CD4-positive, alpha-beta T cell (primary cell): ENCODE data around the gene C3orf52. TPM values are rescaled to one million over a fixed set of nuclear protein-coding genes. Genes with fewer than 3 reads are reported as not detected.

ENCODE experiments used
- ATAC-seq: fragments of 200-7000 bp; cut with Tn5 transposase; one replicate; pipeline ENCODE4 v1.10.0; 2022; ENCODE audit warnings: mild to moderate bottlenecking; ENCODE audit not compliant: poor library complexity
- CTCF ChIA-PET: fragments of 350-600 bp; sonication (Branson Sonifier 250); formaldehyde crosslinking; loops from one replicate; lab custom pipeline; 2021; ENCODE audit warnings: antibody characterized with exemption, inconsistent platforms; lab: Charles Lee
- POLR2A ChIA-PET: fragments of 350-600 bp; sonication (Branson Sonifier 250); formaldehyde crosslinking; loops from one replicate; lab custom pipeline; 2021; ENCODE audit warnings: antibody characterized with exemption, inconsistent platforms; lab: Charles Lee
- DNase-seq, 14 experiments: peaks; one replicate each; pipeline ENCODE4 v3.0.0-alpha.2; 2013 to 2020; ENCODE audit warnings: mixed read lengths in 2 of 14
- H3K27ac ChIP-seq, 2 donors: one replicate each; pipeline versions ENCODE4 v1.5.1 to v1.7.0; 2013; ENCODE audit warnings: low read length in 2 of 2, low read depth in 1 of 2, mild to moderate bottlenecking in 1 of 2
- H3K27me3 ChIP-seq, 2 experiments: 1 replicate in 1 of 2; 2 replicates in 1 of 2; pipeline versions ENCODE4 v1.6.1 to v1.7.0; 2013; ENCODE audit warnings: low read length in 2 of 2, control low read depth in 1 of 2, mild to moderate bottlenecking in 1 of 2, moderate library complexity in 1 of 2; ENCODE audit not compliant: insufficient read depth in 2 of 2, control insufficient read depth in 1 of 2
- H3K36me3 ChIP-seq: one replicate; pipeline ENCODE4 v1.6.1; 2013; ENCODE audit warnings: low read length, control low read depth; ENCODE audit not compliant: insufficient read depth
- H3K4me1 ChIP-seq: one replicate; pipeline ENCODE4 v1.6.1; 2013; ENCODE audit warnings: low read length, control low read depth; ENCODE audit not compliant: insufficient read depth
- H3K4me3 ChIP-seq: one replicate; pipeline ENCODE4 v1.5.1; 2013; ENCODE audit warnings: mild to moderate bottlenecking, low read length, moderate library complexity
- H3K9me3 ChIP-seq, 2 experiments: 1 replicate in 1 of 2; 2 replicates in 1 of 2; pipeline versions ENCODE4 v1.6.1 to v1.7.0; 2013; ENCODE audit warnings: low read length in 2 of 2, mild to moderate bottlenecking in 2 of 2, control low read depth in 1 of 2, moderate library complexity in 1 of 2; ENCODE audit not compliant: control insufficient read depth in 1 of 2, insufficient read depth in 1 of 2
- H3K27ac Mint-ChIP-seq: one replicate; pipeline ENCODE4 v1.8.0; 2020; ENCODE audit warnings: mixed read lengths
- H3K27me3 Mint-ChIP-seq: one replicate; pipeline ENCODE4 v1.8.0; 2021; ENCODE audit warnings: mixed read lengths
- H3K36me3 Mint-ChIP-seq: one replicate; pipeline ENCODE4 v1.8.0; 2021; ENCODE audit warnings: low read depth, mixed read lengths
- H3K4me1 Mint-ChIP-seq: one replicate; pipeline ENCODE4 v1.8.0; 2021; ENCODE audit warnings: low read depth, mixed read lengths
- H3K4me3 Mint-ChIP-seq: one replicate; pipeline ENCODE4 v1.8.0; 2020; ENCODE audit warnings: mild to moderate bottlenecking, mixed read lengths
- H3K9me3 Mint-ChIP-seq: one replicate; pipeline ENCODE4 v1.8.0; 2020; ENCODE audit warnings: mixed read lengths
- CTCF ChIP-seq: fragments of 200-600 bp; IDR thresholded peaks from one replicate; pipeline ENCODE4 v1.8.0; 2022; ENCODE audit warnings: antibody characterized with exemption, mild to moderate bottlenecking
- intact Hi-C, 2 experiments: fragments of 100-400 bp; cut with DNase I in 1 of 2; cut with micrococcal nuclease in 1 of 2; formaldehyde crosslinking; loops; one replicate each; pipeline versions ENCODE4 v1.15.1 to v1.9.0; 2023 to 2025; cut with DNase I, micrococcal nuclease
- total RNA-seq, 174 experiments: library from RNA in 2 of 174; stranded (reverse) in 2 of 174; gene quantifications; one replicate each; pipeline ENCODE4 v1.2.3 and lab custom pipeline; 2021 to 2026

The C3orf52 gene
- total RNA-seq, 2 experiments from 2014 or later, result 1.6 to 2.7 TPM

GRCh38 chr3:112084980-112085705, 1.0 kb upstream of the C3orf52 start:
- Histone ChIP-seq H3K4me1 (peaks cover 25% of the 10 kb centered on the region), H3K27me3 (no peaks in the 10 kb centered on the region), H3K9me3 (no peaks in the 10 kb centered on the region), H3K4me3 (no peak overlapping the region), H3K36me3 (no peaks in the 10 kb centered on the region), H3K27ac (no peak overlapping the region)
- no peaks in the 10 kb centered on the region for H3K36me3 Mint-ChIP-seq
- no peak for TF ChIP-seq CTCF
- DNase-seq (peak in 1 of 14 experiments; percentile 15), ATAC-seq (no peak)
- H3K27ac Mint-ChIP-seq, result peak overlapping the region; percentile 81
- ChIA-PET POLR2A (interaction anchor here (1.1 to 1.6 kb wide), 3 partner anchors 10 to 42 kb away, joined by 3 to 7 read pairs (median 3); no protein-coding TSS in a partner anchor), CTCF (no interaction called here)
- H3K27me3 Mint-ChIP-seq, result no peaks in the 10 kb centered on the region
- intact Hi-C loops, result loop anchor here in 1 of 2 experiments (5.0 kb wide), 1 partner anchor 38 kb away; no protein-coding TSS in a partner anchor
- no peaks in the 10 kb centered on the region for H3K9me3 Mint-ChIP-seq
- peak overlapping the region; percentile 85 for H3K4me3 Mint-ChIP-seq
- H3K4me1 Mint-ChIP-seq, result peaks cover 54% of the 10 kb centered on the region

- H3K36me3 Mint-ChIP-seq, result no peaks in the 10 kb centered on the region
- POLR2A ChIA-PET, result interaction anchor here (0.5 to 1.6 kb wide), 4 partner anchors 11 to 880 kb away, joined by 3 to 7 read pairs (median 4); no protein-coding TSS in a partner anchor
- intact Hi-C loops, result loop anchor here (2.0 to 5.0 kb wide), 2 partner anchors 13 to 38 kb away; no protein-coding TSS in a partner anchor
- H3K36me3 ChIP-seq, result no peaks in the 10 kb centered on the region
- peak; percentile 10 for ATAC-seq
- H3K9me3 ChIP-seq, result no peaks in the 10 kb centered on the region
- peak overlapping the region; percentile 85 for H3K4me3 Mint-ChIP-seq
- no peak overlapping the region for H3K27ac ChIP-seq
- peak overlapping the region; percentile 81 for H3K27ac Mint-ChIP-seq
- CTCF ChIA-PET, result no interaction called here
- peaks cover 60% of the 10 kb centered on the region for H3K4me1 Mint-ChIP-seq
- peak in 1 of 14 experiments; percentile 9 for DNase-seq
- H3K27me3 Mint-ChIP-seq, result no peaks in the 10 kb centered on the region
- H3K4me3 ChIP-seq, result peak overlapping the region; percentile 71
- peaks cover 31% of the 10 kb centered on the region for H3K4me1 ChIP-seq
- H3K27me3 ChIP-seq, result no peaks in the 10 kb centered on the region
- no peak for TF ChIP-seq CTCF
- H3K9me3 Mint-ChIP-seq, result no peaks in the 10 kb centered on the region
Measured at GRCh38 chr3:112085735-112086075, 484 bp upstream of the C3orf52 start.

- no peak overlapping the region for H3K27ac ChIP-seq
- H3K27ac Mint-ChIP-seq, result peak overlapping the region; percentile 81
- H3K4me3 ChIP-seq, result peak overlapping the region; percentile 71
- intact Hi-C loops, result loop anchor here (2.0 to 5.0 kb wide), 2 partner anchors 14 to 40 kb away; no protein-coding TSS in a partner anchor
- no peaks in the 10 kb centered on the region for H3K36me3 ChIP-seq
- no peaks in the 10 kb centered on the region for H3K36me3 Mint-ChIP-seq
- H3K27me3 Mint-ChIP-seq, result no peaks in the 10 kb centered on the region
- H3K9me3 ChIP-seq, result no peaks in the 10 kb centered on the region
- H3K9me3 Mint-ChIP-seq, result no peaks in the 10 kb centered on the region
- H3K27me3 ChIP-seq, result no peaks in the 10 kb centered on the region
- H3K4me1 Mint-ChIP-seq, result peaks cover 66% of the 10 kb centered on the region
- peak overlapping the region; percentile 85 for H3K4me3 Mint-ChIP-seq
- TF ChIP-seq CTCF, result no peak
- ATAC-seq, result no peak
- H3K4me1 ChIP-seq, result peaks cover 33% of the 10 kb centered on the region
- POLR2A ChIA-PET, result interaction anchor here (1.0 kb wide), 1 partner anchor 15 kb away, joined by 5 read pairs; no protein-coding TSS in a partner anchor
- CTCF ChIA-PET, result no interaction called here
- no peak for DNase-seq
Measured at GRCh38 chr3:112086875-112087524, 811 bp downstream of the C3orf52 start.
